Fibroblast of lung (primary cell): Measurements from ENCODE around the gene WDR3.

Source experiments
- EZH2 ChIP-seq: IDR thresholded peaks from 2 replicates; pipeline ENCODE4 v1.5.1; 2012; ENCODE audit warnings: low read length, control low read depth, mild to moderate bottlenecking; ENCODE audit errors: missing control alignments
- TF ChIP-seq, protein P1 (sequence below), 2 donors: IDR thresholded peaks in 1 of 2; conservative IDR thresholded peaks in 1 of 2; 1 replicate in 1 of 2; 2 replicates in 1 of 2; pipeline ENCODE4 v1.5.1; 2011 to 2012; ENCODE audit warnings: low read length in 2 of 2, control low read depth in 1 of 2, inconsistent platforms in 1 of 2, low read depth in 1 of 2, mild to moderate bottlenecking in 1 of 2

DNA sequence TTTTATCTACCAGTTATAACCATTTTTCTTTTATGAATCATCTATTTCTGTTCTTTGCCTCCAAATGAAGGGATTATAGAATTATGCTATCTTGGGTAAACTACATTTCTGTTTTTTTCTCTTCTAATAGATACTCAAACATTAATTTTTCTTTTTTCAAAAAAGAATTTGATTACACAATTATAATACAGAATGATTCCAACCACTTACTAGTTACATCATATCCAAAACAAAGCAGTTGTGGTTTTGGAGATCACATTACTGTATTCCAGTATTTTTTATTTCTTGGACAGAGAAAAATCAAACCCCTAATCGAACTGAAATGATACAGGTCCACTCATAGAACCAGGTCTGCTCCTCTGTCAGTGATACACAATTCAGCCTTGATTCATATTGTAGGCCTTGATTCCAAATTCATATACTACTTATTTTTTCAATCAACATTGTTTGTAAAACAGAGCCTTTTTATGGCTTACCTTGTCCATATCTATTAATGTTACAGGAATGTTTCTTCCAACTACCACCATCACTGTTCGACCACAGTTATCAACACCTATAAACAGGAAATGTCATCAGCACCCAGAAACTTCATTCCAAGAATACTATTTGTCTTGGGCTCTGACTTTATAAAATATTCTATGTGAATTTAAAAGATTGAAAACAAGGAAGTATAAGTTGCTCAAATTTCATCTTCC is 43.3 kb upstream of the WDR3 start:
- TF ChIP-seq, protein P1, sequence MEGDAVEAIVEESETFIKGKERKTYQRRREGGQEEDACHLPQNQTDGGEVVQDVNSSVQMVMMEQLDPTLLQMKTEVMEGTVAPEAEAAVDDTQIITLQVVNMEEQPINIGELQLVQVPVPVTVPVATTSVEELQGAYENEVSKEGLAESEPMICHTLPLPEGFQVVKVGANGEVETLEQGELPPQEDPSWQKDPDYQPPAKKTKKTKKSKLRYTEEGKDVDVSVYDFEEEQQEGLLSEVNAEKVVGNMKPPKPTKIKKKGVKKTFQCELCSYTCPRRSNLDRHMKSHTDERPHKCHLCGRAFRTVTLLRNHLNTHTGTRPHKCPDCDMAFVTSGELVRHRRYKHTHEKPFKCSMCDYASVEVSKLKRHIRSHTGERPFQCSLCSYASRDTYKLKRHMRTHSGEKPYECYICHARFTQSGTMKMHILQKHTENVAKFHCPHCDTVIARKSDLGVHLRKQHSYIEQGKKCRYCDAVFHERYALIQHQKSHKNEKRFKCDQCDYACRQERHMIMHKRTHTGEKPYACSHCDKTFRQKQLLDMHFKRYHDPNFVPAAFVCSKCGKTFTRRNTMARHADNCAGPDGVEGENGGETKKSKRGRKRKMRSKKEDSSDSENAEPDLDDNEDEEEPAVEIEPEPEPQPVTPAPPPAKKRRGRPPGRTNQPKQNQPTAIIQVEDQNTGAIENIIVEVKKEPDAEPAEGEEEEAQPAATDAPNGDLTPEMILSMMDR (conservative IDR thresholded peaks at IDR 0.05 in 1 of 2, IDR thresholded peaks at IDR 0.05 in 1 of 2; ENCODE audit: low read depth in 1 of 2, low read length in 2 of 2), result no peak
- TF ChIP-seq EZH2, result no peak
